ENCODE measurements around the gene PTAFR. TPM values are rescaled to one million over a fixed set of nuclear protein-coding genes. Genes with fewer than 3 reads are reported as not detected.

Gene PTAFR
- total and polyA plus RNA-seq, 9 donors, result 0.72 to 7.2 (median 1.5) TPM

- no peaks in the 10 kb centered on the region for H3K36me3 ChIP-seq
- TF ChIP-seq POLR2A (IDR thresholded peaks at IDR 0.05), result no peak
- no peak for TF ChIP-seq CTCF (IDR thresholded peaks at IDR 0.05)
- TF ChIP-seq EP300 (IDR thresholded peaks at IDR 0.05), result no peak
- no peak overlapping the region for H3K4me3 ChIP-seq
- no peaks in the 10 kb centered on the region for H3K27me3 ChIP-seq
- no peak for DNase-seq
- H3K4me1 ChIP-seq (ENCODE audit: insufficient read depth), result no peaks in the 10 kb centered on the region
- H3K27ac ChIP-seq, result no peak overlapping the region
- H3K9me3 ChIP-seq, result no peaks in the 10 kb centered on the region
- intact Hi-C loops (cut with DNase I), result no loop called here
- WGBS, 3 donors, result 76 to 78% (median 77%) methylated on average over 11 of the region's 11 CpGs
These were observed 44.0 kb downstream of the PTAFR start for GRCh38 chr1:28132171-28133167.

- TF ChIP-seq EP300 (IDR thresholded peaks at IDR 0.05), result no peak
- no peak for TF ChIP-seq POLR2A (IDR thresholded peaks at IDR 0.05)
- no peak for TF ChIP-seq CTCF (IDR thresholded peaks at IDR 0.05)
These were observed 45.6 kb downstream of the PTAFR start for GRCh38 chr1:28130901-28131300.

GRCh38 chr1:28129150-28129549 is 47.3 kb downstream of the PTAFR start:
- 43 to 60% (median 47%) methylated on average over 1 of the region's 1 CpG for WGBS, 3 donors
- H3K4me3 ChIP-seq, result no peak overlapping the region
- no peaks in the 10 kb centered on the region for H3K4me1 ChIP-seq (ENCODE audit: insufficient read depth)
- no peaks in the 10 kb centered on the region for H3K36me3 ChIP-seq
- intact Hi-C loops (cut with DNase I), result no loop called here
- H3K9me3 ChIP-seq, result no peaks in the 10 kb centered on the region
- H3K27ac ChIP-seq, result no peak overlapping the region
- no peak for TF ChIP-seq EP300 (IDR thresholded peaks at IDR 0.05)
- TF ChIP-seq CTCF (IDR thresholded peaks at IDR 0.05), result no peak
- TF ChIP-seq POLR2A (IDR thresholded peaks at IDR 0.05), result no peak
- no peak for DNase-seq
- no peaks in the 10 kb centered on the region for H3K27me3 ChIP-seq

More at GRCh38 chr1:28130901-28131300, 45.6 kb downstream of the PTAFR start:
- no peaks in the 10 kb centered on the region for H3K36me3 ChIP-seq
- no peaks in the 10 kb centered on the region for H3K27me3 ChIP-seq
- intact Hi-C loops (cut with DNase I), result no loop called here
- 68 to 88% (median 80%) methylated on average over 6 of the region's 6 CpGs for WGBS, 3 donors
- no peaks in the 10 kb centered on the region for H3K4me1 ChIP-seq (ENCODE audit: insufficient read depth)
- H3K9me3 ChIP-seq, result no peaks in the 10 kb centered on the region
- H3K27ac ChIP-seq, result no peak overlapping the region
- DNase-seq, result no peak
- no peak overlapping the region for H3K4me3 ChIP-seq

- no peaks in the 10 kb centered on the region for H3K9me3 ChIP-seq
- TF ChIP-seq EP300 (IDR thresholded peaks at IDR 0.05) (no peak), CTCF (IDR thresholded peaks at IDR 0.05) (no peak), POLR2A (IDR thresholded peaks at IDR 0.05) (no peak)
- H3K27ac ChIP-seq, result no peak overlapping the region
- WGBS, 3 donors, result 64 to 75% (median 68%) methylated on average over 3 of the region's 3 CpGs
- no peaks in the 10 kb centered on the region for H3K4me1 ChIP-seq (ENCODE audit: insufficient read depth)
- no peaks in the 10 kb centered on the region for H3K36me3 ChIP-seq
- no peaks in the 10 kb centered on the region for H3K27me3 ChIP-seq
- no peak for DNase-seq
- intact Hi-C loops (cut with DNase I), result no loop called here
- H3K4me3 ChIP-seq, result no peak overlapping the region
These were observed 48.8 kb downstream of the PTAFR start for GRCh38 chr1:28127617-28128257.

All from ovary (tissue), 9 donors.